Cardiac fibroblast (primary cell): ENCODE data around the gene ZNF710.

Experiments
- DNase-seq, 2 donors: peaks; one replicate each; pipeline versions ENCODE4 v3.0.0 to v3.0.0-alpha.2; 2010; ENCODE audit warnings: low read depth in 2 of 2
- H3K4me3 ChIP-seq, 2 donors: replicated peaks in 1 of 2; 1 replicate in 1 of 2; 2 replicates in 1 of 2; pipeline ENCODE4 v1.5.1; 2011; ENCODE audit warnings: low read depth in 2 of 2, low read length in 2 of 2, mild to moderate bottlenecking in 2 of 2, moderate library complexity in 1 of 2
- CTCF ChIP-seq: IDR thresholded peaks from one replicate; pipeline ENCODE4 v1.5.1; 2011; ENCODE audit warnings: low read depth, mild to moderate bottlenecking, low read length, inconsistent platforms

Gene ZNF710

GRCh38 chr15:90121086-90121485 is 120.0 kb downstream of the ZNF710 start:
- DNase-seq, result no peak
- no peak overlapping the region for H3K4me3 ChIP-seq
- TF ChIP-seq CTCF, result no peak

DNA sequence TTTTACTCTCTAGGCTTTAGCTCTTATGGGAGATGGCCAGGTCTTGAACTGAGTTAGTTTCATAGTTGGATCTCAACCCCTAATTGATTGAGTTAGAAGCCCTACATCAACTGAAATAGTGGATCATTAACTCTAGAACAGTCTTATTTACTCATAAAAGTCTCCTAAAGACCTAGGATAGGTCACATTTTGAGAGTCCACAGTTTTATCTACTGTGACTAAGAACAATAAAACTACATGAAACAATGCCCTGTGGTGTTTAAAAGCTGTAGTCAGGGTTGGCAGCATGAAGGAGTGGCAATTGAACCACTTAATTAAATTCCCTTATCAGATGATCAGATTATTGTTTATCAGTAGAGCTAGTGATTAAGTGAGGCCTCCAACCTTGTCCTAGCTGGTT is 123.4 kb downstream of the ZNF710 start:
- DNase-seq, result no peak
- H3K4me3 ChIP-seq, result no peak overlapping the region
- no peak for TF ChIP-seq CTCF

GRCh38 chr15:90126022-90126421 is 124.9 kb downstream of the ZNF710 start:
- H3K4me3 ChIP-seq, result no peak overlapping the region
- no peak for TF ChIP-seq CTCF
- no peak for DNase-seq

DNA sequence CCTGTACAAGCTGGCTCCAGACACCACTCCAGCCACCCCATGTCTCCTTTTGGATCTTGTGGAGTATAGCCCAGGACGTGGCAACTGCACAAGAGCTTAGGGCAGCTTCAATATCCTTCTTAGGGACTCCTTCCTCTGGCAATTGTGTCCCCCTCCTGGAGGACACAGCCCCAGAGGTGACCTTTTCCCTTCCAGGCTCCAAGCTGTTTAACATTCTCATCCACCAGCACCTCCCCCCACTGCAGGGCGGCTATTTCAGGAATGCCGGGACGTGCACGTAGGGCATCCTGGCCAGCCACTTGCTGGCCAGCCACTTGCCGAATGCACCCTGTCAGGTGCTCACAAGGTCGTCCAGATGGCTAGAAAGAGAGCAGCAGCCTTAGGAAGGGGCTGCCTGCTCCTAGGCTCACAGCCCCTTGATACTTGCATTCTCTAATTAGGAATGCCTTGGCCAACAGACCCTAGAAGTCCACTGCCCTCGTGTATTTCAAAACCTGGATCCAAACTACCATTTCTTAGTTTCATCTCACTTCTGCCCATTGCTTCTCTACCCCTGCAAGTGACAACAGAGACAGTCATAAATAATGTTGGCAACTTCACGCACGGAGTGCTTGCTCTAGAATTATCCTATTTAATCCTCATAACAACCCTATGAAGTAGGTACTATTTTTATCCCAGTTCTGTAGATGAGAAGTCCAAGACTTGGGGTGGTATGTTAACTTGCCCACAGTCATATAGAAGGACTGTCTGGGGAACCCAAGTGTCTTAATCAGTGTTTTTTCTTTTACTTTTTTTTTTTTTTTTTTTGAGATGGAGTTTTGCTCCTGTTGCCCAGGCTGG is 125.7 kb downstream of the ZNF710 start:
- no peak overlapping the region for H3K4me3 ChIP-seq
- DNase-seq, result no peak
- TF ChIP-seq CTCF, result no peak

GRCh38 chr15:90130291-90130690 is 129.2 kb downstream of the ZNF710 start:
- no peak for DNase-seq
- no peak for TF ChIP-seq CTCF
- no peak overlapping the region for H3K4me3 ChIP-seq
